ENCODE data around the gene GRID1. TPM values are rescaled to one million over a fixed set of nuclear protein-coding genes. Genes with fewer than 3 reads are reported as not detected.

The GRID1 gene
- total RNA-seq, 1 experiment from 2014 or later: 0.31 TPM

GRCh38 chr10:86287966-86288579 lies 78.5 kb downstream of the GRID1 start:
- no peaks in the 10 kb centered on the region for H3K36me3 ChIP-seq (replicated peaks; ENCODE audit: control insufficient read depth, insufficient read depth, low read length)
- no peaks in the 10 kb centered on the region for H3K27me3 ChIP-seq (ENCODE audit: control insufficient read depth, insufficient read depth, low read length)
- no peak for DNase-seq
- no peak overlapping the region for H3K4me3 ChIP-seq (ENCODE audit: insufficient read depth, low read depth, low read length)

- H3K4me3 ChIP-seq (ENCODE audit: insufficient read depth, low read depth, low read length): no peak overlapping the region
- DNase-seq: no peak
- no peaks in the 10 kb centered on the region for H3K27me3 ChIP-seq (ENCODE audit: control insufficient read depth, insufficient read depth, low read length)
- H3K36me3 ChIP-seq (replicated peaks; ENCODE audit: control insufficient read depth, insufficient read depth, low read length): no peaks in the 10 kb centered on the region
Observed at GRCh38 chr10:86287110-86287793, 79.3 kb downstream of the GRID1 start.

DNA sequence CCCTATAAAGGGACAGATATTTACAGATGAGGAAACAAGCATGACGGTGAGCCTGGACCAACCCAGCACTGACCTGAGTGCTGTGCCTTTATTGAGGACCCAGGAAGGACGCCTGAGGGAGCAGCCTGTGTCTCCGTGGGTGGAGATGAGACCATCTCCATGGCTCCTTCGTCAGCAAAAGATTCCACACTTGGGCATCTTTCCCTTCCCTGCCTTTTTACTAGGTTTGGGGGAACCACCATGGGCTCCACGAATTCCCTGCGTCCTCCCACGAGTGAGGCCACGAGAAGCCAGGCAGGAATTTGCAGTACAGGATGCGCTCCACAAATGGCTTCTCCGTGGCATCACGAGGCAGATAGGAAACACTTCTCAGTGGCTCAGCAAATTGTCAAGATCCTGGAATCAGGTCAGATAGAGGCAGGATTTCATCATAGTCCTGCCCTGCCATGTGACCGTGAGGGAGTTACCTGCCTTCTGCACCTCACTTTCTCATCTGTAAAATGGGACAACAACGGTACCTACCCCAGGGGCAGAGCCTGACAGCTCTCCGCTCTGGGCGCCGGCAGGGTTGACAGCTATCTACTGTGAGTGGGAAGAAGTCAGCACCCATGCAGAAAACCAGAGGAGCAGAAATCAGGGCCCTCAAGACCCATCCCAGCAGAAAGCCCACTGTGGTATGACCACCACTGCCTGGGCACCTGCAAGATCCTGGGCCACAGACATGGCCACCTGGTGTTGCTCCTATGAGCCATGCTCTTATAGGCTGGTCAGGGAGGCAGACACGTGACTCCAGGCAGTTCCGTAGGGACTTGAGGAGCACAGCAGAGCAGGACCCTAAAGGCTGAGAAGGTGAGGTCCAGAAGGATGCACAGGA lies 80.1 kb downstream of the GRID1 start:
- no peak for DNase-seq
- Histone ChIP-seq H3K27me3 (ENCODE audit: control insufficient read depth, insufficient read depth, low read length) (no peaks in the 10 kb centered on the region), H3K36me3 (replicated peaks; ENCODE audit: control insufficient read depth, insufficient read depth, low read length) (no peaks in the 10 kb centered on the region), H3K4me3 (ENCODE audit: insufficient read depth, low read depth, low read length) (no peak overlapping the region)

GRCh38 chr10:86285136-86285790 lies 81.3 kb downstream of the GRID1 start:
- no peak for DNase-seq
- Histone ChIP-seq H3K27me3 (ENCODE audit: control insufficient read depth, insufficient read depth, low read length) (no peaks in the 10 kb centered on the region), H3K36me3 (replicated peaks; ENCODE audit: control insufficient read depth, insufficient read depth, low read length) (no peaks in the 10 kb centered on the region), H3K4me3 (ENCODE audit: insufficient read depth, low read depth, low read length) (no peak overlapping the region)

- no peak for DNase-seq
- no peaks in the 10 kb centered on the region for H3K27me3 ChIP-seq (ENCODE audit: control insufficient read depth, insufficient read depth, low read length)
- H3K36me3 ChIP-seq (replicated peaks; ENCODE audit: control insufficient read depth, insufficient read depth, low read length): no peaks in the 10 kb centered on the region
- H3K4me3 ChIP-seq (ENCODE audit: insufficient read depth, low read depth, low read length): no peak overlapping the region
Observed at GRCh38 chr10:86284355-86285105, 82.1 kb downstream of the GRID1 start.

DNA sequence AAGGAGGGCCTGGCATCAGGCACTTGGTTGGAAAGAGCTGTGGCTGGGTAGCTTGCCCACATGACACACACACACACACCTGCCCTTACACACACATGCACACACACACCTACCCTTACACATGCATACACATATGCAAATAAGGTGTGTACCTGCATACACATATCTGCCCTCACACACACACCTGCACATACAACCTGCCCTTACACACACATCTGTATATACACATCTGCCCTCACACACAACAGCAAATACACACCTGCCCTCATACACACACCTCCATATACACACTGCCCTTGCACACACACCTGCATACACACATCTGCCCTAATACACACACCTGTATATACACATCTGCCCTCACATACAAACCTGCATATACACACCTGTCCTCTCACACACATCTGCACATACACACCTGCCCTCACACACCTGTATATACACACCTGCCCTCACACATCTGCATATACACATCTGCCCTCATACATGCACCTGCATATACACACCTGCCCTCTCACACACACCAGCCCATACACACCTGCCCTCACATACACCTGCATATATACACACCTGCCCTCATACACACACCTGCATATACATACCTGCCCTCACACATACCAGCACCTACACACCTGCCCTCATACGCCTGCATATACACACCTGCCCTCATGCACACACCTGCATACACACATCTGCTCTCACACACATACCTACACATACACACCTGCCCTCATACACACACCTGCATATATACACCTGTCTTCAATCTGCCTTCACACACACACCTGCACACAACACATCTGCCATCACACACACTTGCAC lies 82.9 kb downstream of the GRID1 start:
- H3K36me3 ChIP-seq (replicated peaks; ENCODE audit: control insufficient read depth, insufficient read depth, low read length): no peaks in the 10 kb centered on the region
- H3K4me3 ChIP-seq (ENCODE audit: insufficient read depth, low read depth, low read length): no peak overlapping the region
- H3K27me3 ChIP-seq (ENCODE audit: control insufficient read depth, insufficient read depth, low read length): no peaks in the 10 kb centered on the region
- no peak for DNase-seq

DNA sequence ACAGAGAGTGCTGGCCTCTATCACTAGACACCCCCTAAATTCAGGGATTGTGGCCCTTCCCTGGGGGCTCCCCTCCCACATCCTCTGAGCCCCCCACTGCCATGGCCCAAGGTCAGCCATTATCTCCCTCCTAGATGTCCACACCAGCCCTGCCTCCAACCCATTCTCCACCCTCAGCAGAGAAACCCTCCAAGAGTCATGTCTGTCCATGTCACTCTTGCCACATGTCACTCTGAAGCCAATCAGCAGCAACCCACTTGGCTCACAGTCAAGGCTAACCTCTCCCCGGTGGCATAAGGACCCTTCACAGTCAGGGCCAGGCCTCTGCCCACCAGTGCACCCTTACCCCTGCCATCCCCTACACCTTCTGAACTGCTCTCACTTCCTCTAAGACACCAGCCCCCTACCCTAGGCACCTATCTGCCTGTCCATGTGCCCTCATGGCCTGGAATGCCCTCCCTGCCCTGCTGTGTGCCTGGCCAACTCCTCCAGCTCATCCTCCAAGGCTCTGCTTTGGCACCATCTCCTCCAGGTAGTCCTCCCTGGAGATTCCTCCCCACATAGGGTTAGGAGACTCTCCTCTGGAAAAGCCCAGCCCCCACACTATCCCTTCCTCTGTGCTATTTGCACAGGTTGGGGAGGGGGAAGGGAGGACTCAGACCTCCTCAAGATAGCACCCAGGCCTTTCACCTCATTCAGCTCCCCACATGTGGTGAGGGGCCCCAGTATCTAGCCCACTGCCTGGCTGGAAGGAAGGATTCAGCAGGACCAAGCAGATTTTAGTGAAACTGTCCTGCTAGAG lies 83.7 kb downstream of the GRID1 start:
- Histone ChIP-seq H3K4me3 (ENCODE audit: insufficient read depth, low read depth, low read length) (no peak overlapping the region), H3K27me3 (ENCODE audit: control insufficient read depth, insufficient read depth, low read length) (no peaks in the 10 kb centered on the region), H3K36me3 (replicated peaks; ENCODE audit: control insufficient read depth, insufficient read depth, low read length) (no peaks in the 10 kb centered on the region)
- no peak for DNase-seq

GRCh38 chr10:86281396-86281795 lies 85.2 kb downstream of the GRID1 start:
- no peak for DNase-seq
- H3K4me3 ChIP-seq (ENCODE audit: insufficient read depth, low read depth, low read length): no peak overlapping the region
- H3K27me3 ChIP-seq (ENCODE audit: control insufficient read depth, insufficient read depth, low read length): no peaks in the 10 kb centered on the region
- H3K36me3 ChIP-seq (replicated peaks; ENCODE audit: control insufficient read depth, insufficient read depth, low read length): no peaks in the 10 kb centered on the region

- no peak for DNase-seq
- no peaks in the 10 kb centered on the region for H3K36me3 ChIP-seq (replicated peaks; ENCODE audit: control insufficient read depth, insufficient read depth, low read length)
- H3K27me3 ChIP-seq (ENCODE audit: control insufficient read depth, insufficient read depth, low read length): no peaks in the 10 kb centered on the region
- H3K4me3 ChIP-seq (ENCODE audit: insufficient read depth, low read depth, low read length): no peak overlapping the region
Observed at GRCh38 chr10:86269332-86269731, 97.3 kb downstream of the GRID1 start.

DNA sequence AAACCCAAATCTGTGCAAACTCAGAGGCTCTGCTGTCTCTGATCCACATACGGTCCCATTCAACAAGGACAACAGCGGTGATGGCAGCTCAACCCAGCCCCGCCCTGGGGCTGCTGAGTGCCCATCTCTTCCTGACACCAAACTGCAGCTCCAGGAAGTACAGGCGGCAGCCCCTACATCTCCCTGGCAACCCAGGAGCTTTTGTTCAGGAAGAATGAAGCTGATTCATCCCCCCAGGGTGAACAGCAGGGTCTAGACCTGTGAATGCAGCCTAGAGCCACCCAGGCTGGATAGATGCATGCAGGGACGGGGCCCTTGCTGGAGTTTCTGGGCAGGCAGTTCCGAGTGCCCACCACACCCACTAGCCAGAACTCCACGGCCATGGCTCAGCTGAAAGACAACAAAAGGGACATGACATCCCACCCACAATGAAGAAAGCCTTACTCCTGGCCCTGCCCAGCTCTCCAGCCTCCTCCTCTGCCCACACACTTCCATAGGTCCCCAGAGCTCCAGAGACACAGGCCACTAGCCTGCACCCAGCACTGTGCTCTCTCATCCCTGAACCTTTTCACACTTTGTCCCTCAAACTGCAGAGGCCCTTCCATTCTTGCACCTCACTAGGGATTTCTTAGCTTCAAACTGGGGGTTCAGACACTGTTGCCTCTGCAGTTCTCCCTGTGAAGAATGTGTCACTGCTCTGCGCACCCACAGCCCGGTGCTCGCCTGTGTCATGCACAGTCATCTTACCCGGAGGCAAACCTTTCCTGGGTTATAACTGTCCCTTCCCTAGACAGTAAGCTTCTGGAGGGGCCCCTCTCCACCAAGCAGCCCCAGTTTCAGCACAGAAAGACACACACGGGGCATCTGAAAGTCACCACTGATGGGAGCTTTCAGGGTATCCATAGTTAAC lies 99.1 kb downstream of the GRID1 start:
- no peak for DNase-seq
- Histone ChIP-seq H3K27me3 (ENCODE audit: control insufficient read depth, insufficient read depth, low read length) (peaks cover 3% of the 10 kb centered on the region; the same call in 1 of the 2 replicates), H3K36me3 (replicated peaks; ENCODE audit: control insufficient read depth, insufficient read depth, low read length) (no peaks in the 10 kb centered on the region), H3K4me3 (ENCODE audit: insufficient read depth, low read depth, low read length) (no peak overlapping the region)

GRCh38 chr10:86266446-86267242 lies 100.0 kb downstream of the GRID1 start:
- Histone ChIP-seq H3K4me3 (ENCODE audit: insufficient read depth, low read depth, low read length) (no peak overlapping the region), H3K27me3 (ENCODE audit: control insufficient read depth, insufficient read depth, low read length) (peaks cover 3% of the 10 kb centered on the region; the same call in 1 of the 2 replicates), H3K36me3 (replicated peaks; ENCODE audit: control insufficient read depth, insufficient read depth, low read length) (no peaks in the 10 kb centered on the region)
- no peak for DNase-seq
